Activated CD4-positive, alpha-beta memory T cell treated with anti-CD3 and anti-CD28 coated beads for 36 hours (primary cell): ENCODE data around the gene COQ6. TPM values are rescaled to one million over a fixed set of nuclear protein-coding genes. Genes with fewer than 3 reads are reported as not detected.
"Not testable (repeated sequence)": the region's sequence is repeated elsewhere in the genome, so short reads cannot be mapped to it uniquely, and the experiment has no call there.

Source experiments
- CTCF ChIA-PET: fragments of 350-600 bp; sonication (Branson Sonifier 250); formaldehyde crosslinking; loops from one replicate; lab custom pipeline; 2021; ENCODE audit warnings: antibody characterized with exemption, inconsistent platforms; lab: Charles Lee
- POLR2A ChIA-PET: fragments of 350-600 bp; sonication (Branson Sonifier 250); formaldehyde crosslinking; loops from one replicate; lab custom pipeline; 2021; ENCODE audit warnings: antibody characterized with exemption; lab: Charles Lee
- DNase-seq: peaks from one replicate; pipeline ENCODE4 v3.0.0-alpha.2; 2020
- H3K27ac Mint-ChIP-seq: one replicate; pipeline ENCODE4 v1.8.0; 2021; ENCODE audit warnings: mixed read lengths
- H3K27me3 Mint-ChIP-seq: one replicate; pipeline ENCODE4 v1.8.0; 2021; ENCODE audit warnings: mixed read lengths
- H3K36me3 Mint-ChIP-seq: one replicate; pipeline ENCODE4 v1.8.0; 2021; ENCODE audit warnings: mixed read lengths
- H3K4me1 Mint-ChIP-seq: one replicate; pipeline ENCODE4 v1.8.0; 2021; ENCODE audit warnings: low read depth, mixed read lengths
- H3K4me3 Mint-ChIP-seq: one replicate; pipeline ENCODE4 v1.8.0; 2021; ENCODE audit warnings: mild to moderate bottlenecking, mixed read lengths
- H3K9me3 Mint-ChIP-seq: one replicate; pipeline ENCODE4 v1.8.0; 2021; ENCODE audit warnings: mixed read lengths
- intact Hi-C: fragments of 100-400 bp; cut with micrococcal nuclease; formaldehyde crosslinking; loops from one replicate; pipeline ENCODE4 v1.15.1; 2023
- total RNA-seq, 2 experiments: library from RNA; stranded (reverse); gene quantifications; one replicate each; pipeline ENCODE4 v1.2.3, GENCODE V29; 2021

COQ6 gene
- total RNA-seq, 2 experiments from 2014 or later: 18.7 to 19.3 TPM

- POLR2A ChIA-PET: no interaction called here
- DNase-seq: no peak
- Mint-ChIP-seq H3K9me3 (no peaks in the 10 kb centered on the region), H3K36me3 (peaks cover 11% of the 10 kb centered on the region), H3K27me3 (no peaks in the 10 kb centered on the region), H3K4me3 (no peak overlapping the region), H3K4me1 (no peaks in the 10 kb centered on the region), H3K27ac (no peak overlapping the region)
- intact Hi-C loops: no loop called here
- CTCF ChIA-PET: no interaction called here
These were observed 41.0 kb downstream of the COQ6 start for GRCh38 chr14:73991092-73991491.

- H3K4me3 Mint-ChIP-seq, H3K27me3 Mint-ChIP-seq, CTCF ChIA-PET, DNase-seq, POLR2A ChIA-PET, H3K36me3 Mint-ChIP-seq, intact Hi-C loops, H3K27ac Mint-ChIP-seq, H3K9me3 Mint-ChIP-seq, H3K4me1 Mint-ChIP-seq: not testable (repeated sequence)
These were observed 44.8 kb downstream of the COQ6 start for GRCh38 chr14:73994926-73995325.

GRCh38 chr14:73995977-73996378, 45.9 kb downstream of the COQ6 start:
- intact Hi-C loops: no loop called here
- H3K27ac Mint-ChIP-seq: no peak overlapping the region
- no peaks in the 10 kb centered on the region for H3K4me1 Mint-ChIP-seq
- H3K4me3 Mint-ChIP-seq: no peak overlapping the region
- ChIA-PET POLR2A (no interaction called here), CTCF (no interaction called here)
- no peaks in the 10 kb centered on the region for H3K27me3 Mint-ChIP-seq
- peaks cover 2% of the 10 kb centered on the region for H3K36me3 Mint-ChIP-seq
- no peak for DNase-seq
- no peaks in the 10 kb centered on the region for H3K9me3 Mint-ChIP-seq

GRCh38 chr14:73996731-73997107, 46.6 kb downstream of the COQ6 start:
- intact Hi-C loops: no loop called here
- Mint-ChIP-seq H3K9me3 (no peaks in the 10 kb centered on the region), H3K36me3 (peaks cover 2% of the 10 kb centered on the region), H3K4me1 (no peaks in the 10 kb centered on the region), H3K27me3 (no peaks in the 10 kb centered on the region), H3K4me3 (no peak overlapping the region), H3K27ac (no peak overlapping the region)
- CTCF ChIA-PET: no interaction called here
- POLR2A ChIA-PET: no interaction called here
- no peak for DNase-seq

GRCh38 chr14:73997108-73997943, 47.2 kb downstream of the COQ6 start:
- Mint-ChIP-seq H3K27me3 (no peaks in the 10 kb centered on the region), H3K27ac (no peak overlapping the region), H3K4me3 (no peak overlapping the region), H3K4me1 (no peaks in the 10 kb centered on the region), H3K36me3 (peaks cover 2% of the 10 kb centered on the region), H3K9me3 (no peaks in the 10 kb centered on the region)
- ChIA-PET CTCF (interaction anchor here (0.6 kb wide), 1 partner anchor 16 kb away, joined by 3 read pairs; no protein-coding TSS in a partner anchor), POLR2A (no interaction called here)
- intact Hi-C loops: no loop called here
- no peak for DNase-seq

GRCh38 chr14:73997944-73998447, 47.9 kb downstream of the COQ6 start:
- ChIA-PET CTCF (interaction anchor here (0.6 kb wide), 1 partner anchor 15 kb away, joined by 3 read pairs; no protein-coding TSS in a partner anchor), POLR2A (no interaction called here)
- no peaks in the 10 kb centered on the region for H3K9me3 Mint-ChIP-seq
- no peaks in the 10 kb centered on the region for H3K27me3 Mint-ChIP-seq
- peaks cover 2% of the 10 kb centered on the region for H3K36me3 Mint-ChIP-seq
- intact Hi-C loops: no loop called here
- no peak for DNase-seq
- no peak overlapping the region for H3K4me3 Mint-ChIP-seq
- no peaks in the 10 kb centered on the region for H3K4me1 Mint-ChIP-seq
- H3K27ac Mint-ChIP-seq: no peak overlapping the region

- POLR2A ChIA-PET: no interaction called here
These were observed 48.6 kb downstream of the COQ6 start for GRCh38 chr14:73998726-73999125.

GRCh38 chr14:74005664-74006063, 55.6 kb downstream of the COQ6 start:
- H3K27me3 Mint-ChIP-seq, intact Hi-C loops, POLR2A ChIA-PET, H3K4me3 Mint-ChIP-seq, DNase-seq, H3K9me3 Mint-ChIP-seq, H3K27ac Mint-ChIP-seq, CTCF ChIA-PET, H3K4me1 Mint-ChIP-seq: not testable (repeated sequence)
- H3K36me3 Mint-ChIP-seq: peaks cover 14% of the 10 kb centered on the region

More at GRCh38 chr14:73998726-73999125, 48.6 kb downstream of the COQ6 start:
- intact Hi-C loops: no loop called here
- H3K4me3 Mint-ChIP-seq: no peak overlapping the region
- no peaks in the 10 kb centered on the region for H3K9me3 Mint-ChIP-seq
- DNase-seq: no peak
- no peak overlapping the region for H3K27ac Mint-ChIP-seq
- CTCF ChIA-PET: no interaction called here
- peaks cover 5% of the 10 kb centered on the region for H3K36me3 Mint-ChIP-seq
- H3K27me3 Mint-ChIP-seq: no peaks in the 10 kb centered on the region
- H3K4me1 Mint-ChIP-seq: no peaks in the 10 kb centered on the region

- DNase-seq: no peak
- intact Hi-C loops: no loop called here
- Mint-ChIP-seq H3K27ac (no peak overlapping the region), H3K4me3 (no peak overlapping the region), H3K27me3 (no peaks in the 10 kb centered on the region), H3K36me3 (peaks cover 13% of the 10 kb centered on the region), H3K9me3 (no peaks in the 10 kb centered on the region), H3K4me1 (no peaks in the 10 kb centered on the region)
- POLR2A ChIA-PET: no interaction called here
- CTCF ChIA-PET: no interaction called here
These were observed 58.9 kb downstream of the COQ6 start for GRCh38 chr14:74008843-74009499.

Other genes starting within 250 kb of the COQ6 start
- 10 to 100 TPM; 28.2 to 28.3 TPM for gene PNMA1, start 235.9 kb upstream of the COQ6 start, total RNA-seq
- 10 to 100 TPM in 1 of 2 experiments, 1 to 10 TPM in 1; 9.9 to 10.3 TPM for gene PTGR2, start 98.5 kb upstream of the COQ6 start, total RNA-seq
- gene ZNF410, start 63.4 kb upstream of the COQ6 start, total RNA-seq: 10 to 100 TPM; 65.2 to 68.7 TPM
- gene FAM161B, start 208 bp upstream of the COQ6 start, total RNA-seq: 1 to 10 TPM; 1.1 to 1.4 TPM
- gene ENTPD5, start 69.0 kb downstream of the COQ6 start, total RNA-seq: 10 to 100 TPM; 10.2 to 11.2 TPM
- gene BBOF1, start 69.0 kb downstream of the COQ6 start, total RNA-seq: 1 to 10 TPM; 1.0 to 1.3 TPM
- gene ALDH6A1, start 134.2 kb downstream of the COQ6 start, total RNA-seq: 10 to 100 TPM; 25.0 to 25.7 TPM
- 10 to 100 TPM; 13.5 to 14.4 TPM for gene LIN52, start 134.7 kb downstream of the COQ6 start, total RNA-seq